Activated T-helper 1 cell treated with anti-CD3 and anti-CD28 coated beads, Interleukin-12 subunit alpha, Interleukin-12 subunit beta, Interleukin-2, Interleukin-4 antibody, amounts not matched to agents 30 ng/mL and 10 ng/mL and 1 ng/mL, durations not matched to agents 14 hours and 24 hours and 36 hours (primary cell): Measurements from ENCODE around the gene PROC. TPM values are rescaled to one million over a fixed set of nuclear protein-coding genes. Genes with fewer than 3 reads are reported as not detected.
"Not testable (repeated sequence)": the region's sequence is repeated elsewhere in the genome, so short reads cannot be mapped to it uniquely, and the experiment has no call there.

Source experiments
- DNase-seq: peaks from one replicate; pipeline ENCODE4 v3.0.0; 2021; ENCODE audit warnings: low spot score
- H3K27ac Mint-ChIP-seq: one replicate; pipeline ENCODE4 v1.8.0; 2021; ENCODE audit warnings: mild to moderate bottlenecking, mixed read lengths
- H3K27me3 Mint-ChIP-seq: one replicate; pipeline ENCODE4 v1.8.0; 2022; ENCODE audit warnings: mild to moderate bottlenecking, moderate library complexity, mixed read lengths; ENCODE audit not compliant: insufficient read depth
- H3K36me3 Mint-ChIP-seq: one replicate; pipeline ENCODE4 v1.8.0; 2021; ENCODE audit warnings: low read depth, mixed read lengths
- H3K4me1 Mint-ChIP-seq: one replicate; pipeline ENCODE4 v1.8.0; 2021; ENCODE audit warnings: low read depth, mixed read lengths
- H3K4me3 Mint-ChIP-seq: one replicate; pipeline ENCODE4 v1.8.0; 2021; ENCODE audit warnings: mild to moderate bottlenecking, moderate library complexity, mixed read lengths
- H3K9me3 Mint-ChIP-seq: one replicate; pipeline ENCODE4 v1.8.0; 2021; ENCODE audit warnings: mixed read lengths
- intact Hi-C: fragments of 100-400 bp; cut with micrococcal nuclease; formaldehyde crosslinking; loops from one replicate; pipeline ENCODE4 v1.15.1; 2024
- total RNA-seq: library from RNA; stranded (reverse); gene quantifications from 2 replicates; pipeline ENCODE4 v1.2.3, GENCODE V29; 2022

PROC gene
- total RNA-seq, 1 donor from 2014 or later = 0.29 TPM

DNA sequence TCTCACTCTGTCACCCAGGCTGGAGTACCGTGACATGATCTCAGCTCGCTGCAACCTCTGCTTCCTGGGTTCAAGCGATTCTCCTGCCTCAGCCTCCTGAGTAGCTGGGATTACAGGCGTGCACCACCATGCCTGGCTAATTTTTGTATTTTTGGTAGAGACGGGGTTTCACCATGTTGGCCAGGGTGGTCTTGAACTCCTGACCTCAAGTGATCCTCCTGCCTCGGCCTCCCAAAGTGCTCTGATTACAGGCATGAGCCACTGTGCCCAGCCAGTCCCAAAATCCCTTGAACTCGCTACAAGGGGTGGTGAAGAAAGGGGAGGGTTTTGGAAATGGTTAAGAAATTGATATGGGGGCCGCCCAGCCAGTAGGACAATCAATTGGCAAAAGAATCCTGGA lies 34.2 kb downstream of the PROC start:
- DNase-seq, H3K4me1 Mint-ChIP-seq, H3K27ac Mint-ChIP-seq, H3K9me3 Mint-ChIP-seq, H3K36me3 Mint-ChIP-seq, intact Hi-C loops, H3K4me3 Mint-ChIP-seq: not testable (repeated sequence)
- peaks cover 11% of the 10 kb centered on the region for H3K27me3 Mint-ChIP-seq

DNA sequence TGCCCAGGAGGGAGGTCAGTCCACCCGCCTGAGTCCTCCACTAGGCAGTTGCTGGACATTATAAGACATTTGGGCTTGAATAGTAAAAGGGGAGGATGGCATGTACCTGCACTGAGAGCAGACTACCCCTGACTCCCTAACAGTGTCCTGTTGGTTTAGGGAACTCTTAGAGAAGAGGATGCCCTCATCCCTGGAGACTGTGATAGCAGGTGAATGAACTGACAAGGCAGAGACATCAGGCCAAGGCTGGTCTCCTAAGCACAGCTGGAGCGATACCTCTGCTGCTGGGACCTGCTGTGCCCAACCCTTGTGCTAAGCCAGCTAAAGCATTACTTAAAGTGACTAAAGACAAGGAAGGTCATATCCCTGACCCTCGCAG lies 34.8 kb downstream of the PROC start:
- Mint-ChIP-seq H3K9me3 (no peaks in the 10 kb centered on the region), H3K36me3 (no peaks in the 10 kb centered on the region), H3K4me3 (no peak overlapping the region), H3K4me1 (no peaks in the 10 kb centered on the region), H3K27ac (no peak overlapping the region), H3K27me3 (peaks cover 9% of the 10 kb centered on the region)
- intact Hi-C loops = loop anchor here (1.0 kb wide), 1 partner anchor 98 kb away; no protein-coding TSS in a partner anchor
- no peak for DNase-seq

DNA sequence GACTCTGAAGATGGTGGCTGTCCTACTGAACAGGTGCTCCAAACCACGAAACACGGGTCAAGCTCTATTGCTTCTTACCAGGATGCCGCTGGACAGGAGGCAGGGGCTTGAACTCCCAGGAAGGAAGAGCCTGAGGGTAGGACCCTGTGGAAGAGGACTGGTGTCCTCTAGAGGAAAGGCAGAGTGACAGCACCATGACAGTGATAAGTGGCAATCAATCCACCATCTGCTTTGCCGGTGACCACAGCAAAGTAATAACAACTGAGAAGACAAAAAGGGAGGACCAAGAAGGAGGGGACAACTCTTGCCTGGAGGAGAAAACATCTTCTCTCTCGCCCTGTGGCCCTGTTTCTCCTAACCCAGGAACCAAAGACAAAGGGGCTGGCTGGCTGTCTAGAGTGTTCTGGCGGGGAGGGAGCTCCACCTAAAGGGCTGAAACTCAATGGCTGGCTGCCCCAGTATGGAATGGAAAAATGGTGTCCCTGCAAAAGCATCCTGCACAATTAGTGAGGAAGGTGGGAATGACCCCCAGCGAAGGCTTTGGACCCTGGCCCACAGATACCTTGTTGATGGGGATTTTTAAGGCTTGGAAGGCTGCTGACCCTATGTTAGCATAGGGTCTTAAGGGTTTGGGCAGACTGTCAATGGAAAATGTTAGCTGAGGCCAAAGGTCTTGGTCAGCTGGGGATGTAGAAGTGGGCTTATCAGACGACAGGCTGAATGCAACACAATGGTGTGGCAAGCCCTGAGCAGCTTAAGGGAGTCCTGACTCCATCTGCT lies 35.4 kb downstream of the PROC start:
- Mint-ChIP-seq H3K27ac (no peak overlapping the region), H3K27me3 (peaks cover 3% of the 10 kb centered on the region), H3K9me3 (no peaks in the 10 kb centered on the region), H3K4me3 (no peak overlapping the region), H3K36me3 (no peaks in the 10 kb centered on the region), H3K4me1 (no peaks in the 10 kb centered on the region)
- DNase-seq = no peak
- intact Hi-C loops = loop anchor here (1.0 kb wide), 1 partner anchor 98 kb away; no protein-coding TSS in a partner anchor

DNA sequence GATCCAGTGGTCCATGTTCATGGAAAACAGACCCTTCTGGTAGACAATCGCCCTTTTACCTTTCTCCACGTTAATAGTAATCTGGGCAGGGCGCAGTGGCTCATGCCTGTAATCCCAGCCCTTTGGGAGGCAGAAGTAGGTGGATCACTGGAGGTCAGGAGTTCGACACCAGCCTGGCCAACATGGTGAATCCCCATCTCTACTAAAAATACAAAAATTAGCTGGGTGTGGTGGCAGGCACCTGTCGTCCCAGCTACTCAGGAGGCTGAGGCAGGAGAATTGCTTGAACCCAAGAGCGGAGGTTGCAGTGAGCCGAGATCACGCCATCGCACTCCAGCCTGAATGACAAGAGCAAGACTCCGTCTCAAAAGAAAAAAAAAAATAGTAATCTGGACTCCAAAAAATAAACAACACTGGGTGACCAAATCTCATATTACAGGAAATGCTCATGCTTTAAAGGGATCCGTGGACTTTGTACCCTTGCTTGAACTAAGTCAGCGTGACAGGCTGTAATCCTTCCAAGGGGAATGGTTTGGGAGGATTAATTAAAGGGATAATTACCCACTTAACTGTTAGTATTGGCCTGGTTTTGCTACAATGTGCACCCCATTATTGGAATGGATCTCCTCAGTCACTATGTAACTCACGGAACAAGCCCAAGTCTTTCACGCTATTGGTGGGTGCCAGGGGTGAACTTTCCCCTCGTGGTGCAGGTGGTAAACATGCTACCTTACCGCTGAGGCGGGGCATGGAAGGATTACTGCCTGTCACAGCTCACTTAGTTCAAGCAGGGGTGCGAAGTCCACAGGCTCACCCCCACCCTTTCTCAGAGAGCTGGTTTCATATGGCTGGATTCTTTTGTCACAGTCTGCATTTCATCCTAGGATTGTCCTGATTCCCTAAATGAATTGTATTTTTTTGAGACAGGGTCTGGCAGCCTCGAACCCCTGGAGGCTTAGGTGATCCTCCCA lies 36.7 kb downstream of the PROC start:
- Mint-ChIP-seq H3K9me3 (no peaks in the 10 kb centered on the region), H3K27ac (no peak overlapping the region), H3K4me1 (no peaks in the 10 kb centered on the region)

DNA sequence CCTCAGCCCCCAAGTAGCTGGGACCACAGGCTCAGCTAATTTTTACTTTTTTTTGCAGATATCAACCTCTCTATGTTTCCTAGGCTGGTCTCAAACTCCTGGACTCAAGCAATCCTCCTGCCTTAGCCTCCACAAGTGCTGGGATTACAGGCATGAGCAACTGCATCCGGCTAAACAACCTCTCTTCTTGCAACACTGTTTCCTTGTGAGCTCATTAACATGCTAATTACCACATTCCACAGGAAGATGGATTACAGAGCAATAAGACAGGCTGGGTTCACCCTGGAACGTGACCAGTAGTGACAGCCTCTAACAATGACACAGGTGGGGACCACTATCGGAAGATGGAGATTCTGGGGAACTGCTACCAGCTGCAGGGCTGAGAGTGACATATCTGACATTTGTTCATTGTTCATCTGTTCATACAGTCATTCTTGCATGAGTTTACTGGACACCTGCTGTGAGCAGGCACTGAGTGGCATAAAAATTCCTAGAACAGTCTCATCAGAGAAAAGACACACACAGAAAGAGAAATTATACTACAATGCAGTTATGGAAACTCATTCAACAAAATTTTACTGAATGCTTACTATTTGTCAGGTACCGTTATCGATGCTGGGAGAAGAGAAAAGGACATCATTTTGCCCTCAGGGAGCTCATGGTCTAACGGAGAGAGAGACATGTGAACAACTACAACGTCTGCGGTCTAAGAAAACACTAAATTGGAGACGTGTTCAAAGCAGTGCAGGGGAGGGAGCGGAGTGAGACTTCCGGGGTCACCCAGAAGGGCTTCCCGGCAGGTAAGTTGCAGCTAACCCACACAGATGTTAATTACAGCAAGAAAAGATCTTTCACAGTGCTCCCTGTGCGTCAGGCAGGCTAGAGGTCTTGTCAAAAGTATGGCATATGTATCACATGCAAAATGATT lies 37.6 kb downstream of the PROC start:
- Mint-ChIP-seq H3K27me3 (peaks cover 2% of the 10 kb centered on the region), H3K4me3 (no peak overlapping the region), H3K27ac (no peak overlapping the region), H3K36me3 (no peaks in the 10 kb centered on the region), H3K9me3 (no peaks in the 10 kb centered on the region), H3K4me1 (no peaks in the 10 kb centered on the region)
- no peak for DNase-seq
- intact Hi-C loops = no loop called here

More for the DNA sequence above, 36.7 kb downstream of the PROC start:
- no peak overlapping the region for H3K4me3 Mint-ChIP-seq
- H3K27me3 Mint-ChIP-seq = peaks cover 2% of the 10 kb centered on the region
- no peak for DNase-seq
- intact Hi-C loops = no loop called here
- H3K36me3 Mint-ChIP-seq = no peaks in the 10 kb centered on the region

DNA sequence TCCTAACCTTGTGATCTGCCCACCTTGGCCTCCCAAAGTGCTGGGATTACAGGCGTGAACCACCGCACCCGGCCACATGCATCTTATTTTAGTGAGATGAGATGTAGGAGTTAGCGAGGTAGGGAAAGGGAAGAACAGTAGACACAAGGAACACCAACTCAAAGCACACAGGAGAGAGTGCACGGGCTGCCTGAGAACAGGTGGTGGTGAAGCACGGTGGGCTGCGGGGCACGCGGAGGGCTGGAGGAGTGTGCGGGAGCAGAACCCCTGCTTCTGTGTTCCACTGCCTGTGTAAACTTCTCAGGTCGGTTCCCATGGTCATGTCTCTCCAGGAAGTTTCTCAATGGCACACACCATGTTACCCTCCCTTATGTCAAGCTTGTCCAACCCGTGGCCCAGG lies 38.7 kb downstream of the PROC start:
- peaks cover under 1% of the 10 kb centered on the region for H3K36me3 Mint-ChIP-seq
- H3K4me3 Mint-ChIP-seq = no peak overlapping the region
- no peaks in the 10 kb centered on the region for H3K9me3 Mint-ChIP-seq
- H3K4me1 Mint-ChIP-seq = no peaks in the 10 kb centered on the region
- DNase-seq = no peak
- peaks cover 2% of the 10 kb centered on the region for H3K27me3 Mint-ChIP-seq
- intact Hi-C loops = no loop called here
- no peak overlapping the region for H3K27ac Mint-ChIP-seq

DNA sequence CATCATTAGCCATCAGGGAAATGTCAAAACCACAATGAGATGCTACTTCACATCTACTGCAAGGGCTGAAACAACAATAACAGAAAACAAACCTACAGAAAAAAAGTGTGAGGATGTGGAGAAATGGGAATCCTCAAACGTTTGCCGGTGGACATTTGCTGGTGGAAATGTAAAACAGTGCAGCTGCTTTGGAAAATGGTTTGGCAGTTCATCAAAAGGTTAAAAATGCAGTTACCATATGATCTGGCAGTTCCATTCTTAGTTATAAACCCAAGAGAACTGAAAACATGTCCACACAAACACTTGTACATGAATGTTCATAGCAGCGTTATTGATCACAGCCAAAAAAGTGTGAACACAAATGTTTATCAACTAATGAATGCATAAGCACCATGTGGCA lies 44.2 kb downstream of the PROC start:
- intact Hi-C loops = no loop called here
- DNase-seq = no peak
- Mint-ChIP-seq H3K4me1 (peaks cover 28% of the 10 kb centered on the region), H3K9me3 (no peaks in the 10 kb centered on the region), H3K27ac (no peak overlapping the region), H3K36me3 (peaks cover 10% of the 10 kb centered on the region), H3K27me3 (peaks cover 2% of the 10 kb centered on the region), H3K4me3 (no peak overlapping the region)

DNA sequence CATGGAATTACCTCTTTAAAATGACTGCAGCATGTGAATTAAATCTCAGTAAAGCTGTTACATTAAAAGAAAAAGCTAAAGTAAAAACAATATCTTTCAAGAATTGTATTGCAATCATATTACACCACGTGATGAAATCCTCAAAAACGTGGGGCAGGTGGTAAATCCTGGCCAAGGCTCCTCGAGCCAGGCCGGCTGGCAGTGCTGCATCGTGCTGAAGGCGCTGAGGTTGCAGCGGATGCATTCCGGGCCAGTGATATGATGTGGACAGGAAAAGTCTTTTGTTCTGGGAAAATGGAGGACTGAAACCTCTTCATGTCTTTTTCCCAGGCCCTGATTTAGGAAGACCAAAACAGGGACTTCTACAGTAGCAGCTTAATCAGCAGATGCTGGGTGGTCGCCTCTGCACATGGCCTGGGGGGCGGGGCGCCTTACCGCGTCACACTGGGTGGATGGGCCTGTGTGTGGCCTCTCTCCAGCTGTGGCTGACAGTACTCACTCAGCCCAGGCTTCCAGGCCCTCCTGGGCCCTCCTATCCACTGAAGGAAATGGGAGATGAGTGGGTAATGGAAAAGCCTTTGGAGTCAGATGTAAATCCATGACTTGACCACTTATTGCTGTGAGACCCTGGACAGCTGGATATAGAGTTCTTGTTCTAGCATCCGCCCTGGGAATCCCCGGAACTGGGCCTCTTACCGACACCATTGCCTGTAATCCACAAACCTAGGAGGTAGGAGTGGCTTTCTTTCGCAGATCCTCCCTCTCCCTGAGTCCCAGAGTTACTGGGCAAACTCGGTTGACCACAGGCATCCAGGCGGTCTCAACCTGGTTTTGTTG lies 45.1 kb downstream of the PROC start:
- intact Hi-C loops = no loop called here
- H3K4me3 Mint-ChIP-seq = no peak overlapping the region
- DNase-seq = no peak
- no peak overlapping the region for H3K27ac Mint-ChIP-seq
- peaks cover 38% of the 10 kb centered on the region for H3K4me1 Mint-ChIP-seq
- peaks cover 2% of the 10 kb centered on the region for H3K27me3 Mint-ChIP-seq
- peaks cover 16% of the 10 kb centered on the region for H3K36me3 Mint-ChIP-seq
- no peaks in the 10 kb centered on the region for H3K9me3 Mint-ChIP-seq

DNA sequence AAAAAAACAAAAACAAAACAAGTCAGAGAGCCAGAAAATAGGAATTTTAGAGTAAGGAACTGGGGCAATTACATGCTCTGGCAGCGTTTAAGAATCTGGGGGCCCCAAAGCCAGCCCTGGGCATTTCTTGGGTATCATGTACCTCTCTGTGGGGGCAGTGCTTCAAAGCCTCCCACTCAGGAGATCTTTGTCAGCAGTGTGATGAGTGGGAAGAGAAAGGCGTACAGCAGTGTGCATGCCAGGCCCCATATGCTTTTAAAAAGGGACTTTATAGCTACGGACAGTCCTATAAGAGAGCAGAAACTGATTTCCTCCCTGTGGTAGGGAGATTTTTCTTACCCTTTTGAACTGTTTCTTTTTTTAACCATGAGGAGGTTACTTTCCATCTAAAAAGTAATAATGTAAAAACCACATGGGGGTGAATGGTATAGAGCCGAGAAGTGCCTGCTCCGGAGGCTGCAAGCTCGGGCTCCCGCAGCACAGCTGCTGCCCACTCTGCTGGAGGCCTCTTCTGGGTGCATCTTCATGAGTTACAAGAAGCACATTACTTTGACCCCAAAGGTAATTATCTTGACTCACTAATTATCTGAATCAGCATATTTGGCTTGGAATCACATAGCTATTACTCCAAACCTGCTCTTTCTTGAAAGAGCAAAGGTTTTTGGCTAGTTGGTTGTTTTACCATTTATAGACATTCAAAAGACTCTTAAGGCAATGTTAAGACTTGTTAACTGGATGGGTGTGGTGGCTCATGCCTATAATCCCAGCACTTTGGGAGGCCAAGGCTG lies 46.4 kb downstream of the PROC start:
- Mint-ChIP-seq H3K4me1 (peaks cover 38% of the 10 kb centered on the region), H3K36me3 (peaks cover 23% of the 10 kb centered on the region), H3K27ac (peak overlapping the region; percentile 85), H3K9me3 (no peaks in the 10 kb centered on the region), H3K27me3 (peaks cover 2% of the 10 kb centered on the region), H3K4me3 (peak overlapping the region; percentile 46)
- intact Hi-C loops = loop anchor here (1.0 kb wide), 2 partner anchors 53 to 76 kb away; no protein-coding TSS in a partner anchor
- DNase-seq = no peak

DNA sequence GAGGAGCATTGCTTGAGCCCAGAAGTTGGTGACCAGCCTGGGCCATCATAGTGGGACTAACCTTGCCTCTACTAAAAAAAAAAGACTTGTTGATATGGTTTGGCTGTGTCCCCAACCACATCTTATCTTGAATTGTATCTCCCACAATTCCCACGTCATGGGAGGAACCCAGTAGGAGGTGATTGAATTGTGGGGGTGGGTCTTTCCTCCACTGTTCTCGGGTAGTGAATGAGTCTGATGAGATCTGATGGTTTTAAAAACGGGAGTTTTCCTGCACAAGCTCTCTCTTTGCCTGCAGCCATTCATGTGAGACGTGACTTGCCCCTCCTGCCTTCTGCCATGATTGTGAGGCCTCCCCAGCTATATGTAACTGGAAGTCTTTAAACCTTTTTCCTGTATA lies 47.0 kb downstream of the PROC start:
- H3K4me3 Mint-ChIP-seq = peak overlapping the region; percentile 22
- DNase-seq = no peak
- intact Hi-C loops = loop anchor here (1.0 kb wide), 2 partner anchors 54 to 77 kb away; no protein-coding TSS in a partner anchor
- no peaks in the 10 kb centered on the region for H3K9me3 Mint-ChIP-seq
- H3K27ac Mint-ChIP-seq = peak overlapping the region; percentile 85
- peaks cover 23% of the 10 kb centered on the region for H3K36me3 Mint-ChIP-seq
- peaks cover 2% of the 10 kb centered on the region for H3K27me3 Mint-ChIP-seq
- peaks cover 38% of the 10 kb centered on the region for H3K4me1 Mint-ChIP-seq

DNA sequence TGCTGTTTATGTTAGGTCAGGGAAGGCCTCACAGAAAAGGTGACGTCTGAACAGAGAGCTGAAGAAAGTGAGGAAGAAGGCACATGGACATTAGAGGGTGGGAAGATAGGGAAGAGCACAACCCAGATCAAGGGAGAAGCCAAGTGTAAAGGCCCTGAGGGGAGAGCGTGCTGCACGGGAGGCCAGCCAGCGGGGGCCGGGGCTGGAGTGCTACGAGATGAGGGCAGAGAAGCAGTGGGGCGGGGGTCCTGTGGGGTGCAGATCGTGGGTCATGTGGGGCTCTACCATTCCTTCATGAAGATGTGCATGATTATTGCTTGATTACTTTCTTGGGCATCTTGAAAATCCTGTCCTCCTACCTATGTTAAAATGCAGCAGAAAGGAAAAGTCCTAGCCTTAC lies 50.8 kb downstream of the PROC start:
- no peaks in the 10 kb centered on the region for H3K27me3 Mint-ChIP-seq
- DNase-seq = no peak
- intact Hi-C loops = no loop called here
- H3K4me1 Mint-ChIP-seq = peaks cover 29% of the 10 kb centered on the region
- no peaks in the 10 kb centered on the region for H3K9me3 Mint-ChIP-seq
- peaks cover 19% of the 10 kb centered on the region for H3K36me3 Mint-ChIP-seq
- no peak overlapping the region for H3K27ac Mint-ChIP-seq
- no peak overlapping the region for H3K4me3 Mint-ChIP-seq
